WTC11 (cell line): Measurements from ENCODE around the gene DGKG. TPM values are rescaled to one million over a fixed set of nuclear protein-coding genes. Genes with fewer than 3 reads are reported as not detected.

Experiments used
- ATAC-seq: fragments of 200-7000 bp; cut with Tn5 transposase; 2 replicates; pipeline ENCODE4 v1.10.0; 2021; ENCODE audit warnings: mild to moderate bottlenecking, moderate library complexity
- CTCF ChIA-PET: fragments of 300-600 bp; sonication (Branson Sonifier 250); formaldehyde crosslinking; loops from one replicate; lab custom pipeline; 2021; ENCODE audit warnings: antibody characterized with exemption; lab: Charles Lee
- POLR2A ChIA-PET: fragments of 350-600 bp; sonication (Branson Sonifier 250); formaldehyde crosslinking; loops from one replicate; lab custom pipeline; 2021; ENCODE audit warnings: antibody characterized with exemption; lab: Charles Lee
- DNase-seq: peaks from one replicate; pipeline ENCODE4 v3.0.0; 2021; ENCODE audit warnings: low spot score
- H3K27ac Mint-ChIP-seq: 2 replicates; pipeline ENCODE4 v1.8.0; 2021; ENCODE audit warnings: mixed read lengths
- H3K27me3 Mint-ChIP-seq: 2 replicates; pipeline ENCODE4 v1.8.0; 2021; ENCODE audit warnings: low read depth, mild to moderate bottlenecking, moderate library complexity, mixed read lengths
- H3K36me3 Mint-ChIP-seq: 2 replicates; pipeline ENCODE4 v1.8.0; 2021; ENCODE audit warnings: mixed read lengths
- H3K4me1 Mint-ChIP-seq: 2 replicates; pipeline ENCODE4 v1.8.0; 2022; ENCODE audit warnings: mixed read lengths
- H3K4me3 Mint-ChIP-seq: 2 replicates; pipeline ENCODE4 v1.8.0; 2021; ENCODE audit warnings: mild to moderate bottlenecking, moderate library complexity, mixed read lengths
- H3K9me3 Mint-ChIP-seq: 2 replicates; pipeline ENCODE4 v1.8.0; 2021; ENCODE audit warnings: mixed read lengths
- ARID4B ChIP-seq: sonication (generic); formaldehyde crosslinking; IDR thresholded peaks from 2 replicates; pipeline ENCODE4 v1.8.0; 2023; ENCODE audit warnings: missing genetic modification reagents, mild to moderate bottlenecking, borderline replicate concordance
- CTCF ChIP-seq: fragments of 200-600 bp; IDR thresholded peaks from 2 replicates; pipeline ENCODE4 v1.8.0; 2022; ENCODE audit warnings: antibody characterized with exemption
- E2F5 ChIP-seq: sonication (generic); formaldehyde crosslinking; IDR thresholded peaks from 2 replicates; pipeline ENCODE4 v1.8.1; 2022; ENCODE audit warnings: mild to moderate bottlenecking, moderate library complexity, missing genetic modification reagents
- ELF4 ChIP-seq: sonication (generic); formaldehyde crosslinking; IDR thresholded peaks from 2 replicates; pipeline ENCODE4 v1.8.1; 2022; ENCODE audit warnings: low read depth, mild to moderate bottlenecking, moderate library complexity, missing genetic modification reagents
- FOXK1 ChIP-seq: sonication (generic); formaldehyde crosslinking; IDR thresholded peaks from 2 replicates; pipeline ENCODE4 v1.8.0; 2022; ENCODE audit warnings: mild to moderate bottlenecking, moderate library complexity, missing genetic modification reagents
- GABPB1 ChIP-seq: sonication (generic); formaldehyde crosslinking; IDR thresholded peaks from 2 replicates; pipeline ENCODE4 v1.8.1; 2023; ENCODE audit warnings: mild to moderate bottlenecking, missing genetic modification reagents
- GTF2I ChIP-seq: fragments of 250-450 bp; sonication (Bioruptor Pico); conservative IDR thresholded peaks from 2 replicates; pipeline ENCODE4 v1.4.0; 2021; ENCODE audit warnings: mild to moderate bottlenecking
- NR1H2 ChIP-seq: sonication (generic); formaldehyde crosslinking; IDR thresholded peaks from 2 replicates; pipeline ENCODE4 v1.9.0; 2021; ENCODE audit warnings: mild to moderate bottlenecking, moderate library complexity, missing genetic modification reagents
- PRDM15 ChIP-seq: sonication (generic); formaldehyde crosslinking; IDR thresholded peaks from 2 replicates; pipeline ENCODE4 v1.8.0; 2022; ENCODE audit warnings: missing genetic modification reagents
- SMAD4 ChIP-seq: sonication (generic); formaldehyde crosslinking; IDR thresholded peaks from 2 replicates; pipeline ENCODE4 v1.8.0; 2022; ENCODE audit warnings: mild to moderate bottlenecking, missing genetic modification reagents
- TP53 ChIP-seq: sonication (generic); formaldehyde crosslinking; IDR thresholded peaks from 2 replicates; pipeline ENCODE4 v1.8.1; 2023; ENCODE audit warnings: mild to moderate bottlenecking, missing genetic modification reagents
- ZNF121 ChIP-seq: sonication (generic); formaldehyde crosslinking; IDR thresholded peaks from 2 replicates; pipeline ENCODE4 v1.8.0; 2023; ENCODE audit warnings: missing genetic modification reagents
- ZNF232 ChIP-seq: sonication (generic); formaldehyde crosslinking; IDR thresholded peaks from 2 replicates; pipeline ENCODE4 v1.8.0; 2022; ENCODE audit warnings: mild to moderate bottlenecking, missing genetic modification reagents
- ZNF416 ChIP-seq: fragments of 250-450 bp; sonication (Bioruptor Pico); IDR thresholded peaks from 2 replicates; pipeline ENCODE4 v1.9.0; 2021; ENCODE audit warnings: mild to moderate bottlenecking, inconsistent platforms
- total RNA-seq: library from RNA; stranded (reverse); gene quantifications from 3 replicates; pipeline ENCODE4 v1.2.3, GENCODE V29; 2021
- TF ChIP-seq, protein P1 (sequence below): sonication (generic); formaldehyde crosslinking; IDR thresholded peaks from 2 replicates; pipeline ENCODE4 v1.8.0; 2022; ENCODE audit warnings: mild to moderate bottlenecking, missing genetic modification reagents
- TF ChIP-seq, protein P2 (sequence below): sonication (generic); formaldehyde crosslinking; IDR thresholded peaks from 2 replicates; pipeline ENCODE4 v1.8.0; 2023; ENCODE audit warnings: missing genetic modification reagents
- TF ChIP-seq, protein P3 (sequence below): sonication (generic); formaldehyde crosslinking; IDR thresholded peaks from 2 replicates; pipeline ENCODE4 v1.8.0; 2022; ENCODE audit warnings: mild to moderate bottlenecking, missing genetic modification reagents

DGKG gene
- total RNA-seq, 1 experiment from 2014 or later, result 0.92 TPM

GRCh38 chr3:186283651-186284348, 78.2 kb downstream of the DGKG start:
- TF ChIP-seq PRDM15, result no peak
- TF ChIP-seq ZNF232 (CRISPR knock-in tag), result no peak
- TF ChIP-seq CTCF, result no peak
- no peak for TF ChIP-seq SMAD4 (CRISPR knock-in tag)
- TF ChIP-seq TP53 (CRISPR knock-in tag), result no peak
- no peak for TF ChIP-seq GABPB1 (CRISPR knock-in tag)
- no peak for TF ChIP-seq GTF2I
- Mint-ChIP-seq H3K27ac (no peak overlapping the region), H3K36me3 (no peaks in the 10 kb centered on the region), H3K9me3 (no peaks in the 10 kb centered on the region), H3K27me3 (no peaks in the 10 kb centered on the region), H3K4me3 (no peak overlapping the region), H3K4me1 (peaks cover 3% of the 10 kb centered on the region; the same call in 1 of the 2 replicates)
- ChIA-PET POLR2A (no interaction called here), CTCF (no interaction called here)
- ATAC-seq (no peak), DNase-seq (no peak)

- POLR2A ChIA-PET, result no interaction called here
- DNase-seq, result no peak
- Mint-ChIP-seq H3K36me3 (no peaks in the 10 kb centered on the region), H3K4me3 (no peak overlapping the region), H3K4me1 (peaks cover 3% of the 10 kb centered on the region; the same call in 1 of the 2 replicates), H3K9me3 (no peaks in the 10 kb centered on the region), H3K27me3 (no peaks in the 10 kb centered on the region; the same call in 1 of the 2 replicates), H3K27ac (no peak overlapping the region)
- TF ChIP-seq ZNF416 (CRISPR knock-in tag), result no peak
- no peak for TF ChIP-seq ZNF121 (CRISPR knock-in tag)
- no peak for TF ChIP-seq FOXK1 (CRISPR knock-in tag)
- TF ChIP-seq, protein P1, sequence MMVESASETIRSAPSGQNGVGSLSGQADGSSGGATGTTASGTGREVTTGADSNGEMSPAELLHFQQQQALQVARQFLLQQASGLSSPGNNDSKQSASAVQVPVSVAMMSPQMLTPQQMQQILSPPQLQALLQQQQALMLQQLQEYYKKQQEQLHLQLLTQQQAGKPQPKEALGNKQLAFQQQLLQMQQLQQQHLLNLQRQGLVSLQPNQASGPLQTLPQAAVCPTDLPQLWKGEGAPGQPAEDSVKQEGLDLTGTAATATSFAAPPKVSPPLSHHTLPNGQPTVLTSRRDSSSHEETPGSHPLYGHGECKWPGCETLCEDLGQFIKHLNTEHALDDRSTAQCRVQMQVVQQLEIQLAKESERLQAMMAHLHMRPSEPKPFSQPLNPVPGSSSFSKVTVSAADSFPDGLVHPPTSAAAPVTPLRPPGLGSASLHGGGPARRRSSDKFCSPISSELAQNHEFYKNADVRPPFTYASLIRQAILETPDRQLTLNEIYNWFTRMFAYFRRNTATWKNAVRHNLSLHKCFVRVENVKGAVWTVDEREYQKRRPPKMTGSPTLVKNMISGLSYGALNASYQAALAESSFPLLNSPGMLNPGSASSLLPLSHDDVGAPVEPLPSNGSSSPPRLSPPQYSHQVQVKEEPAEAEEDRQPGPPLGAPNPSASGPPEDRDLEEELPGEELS, result no peak
- TF ChIP-seq, protein P2, sequence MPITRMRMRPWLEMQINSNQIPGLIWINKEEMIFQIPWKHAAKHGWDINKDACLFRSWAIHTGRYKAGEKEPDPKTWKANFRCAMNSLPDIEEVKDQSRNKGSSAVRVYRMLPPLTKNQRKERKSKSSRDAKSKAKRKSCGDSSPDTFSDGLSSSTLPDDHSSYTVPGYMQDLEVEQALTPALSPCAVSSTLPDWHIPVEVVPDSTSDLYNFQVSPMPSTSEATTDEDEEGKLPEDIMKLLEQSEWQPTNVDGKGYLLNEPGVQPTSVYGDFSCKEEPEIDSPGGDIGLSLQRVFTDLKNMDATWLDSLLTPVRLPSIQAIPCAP (CRISPR knock-in tag), result no peak
- no peak for TF ChIP-seq ARID4B
- no peak for TF ChIP-seq E2F5
- no peak for TF ChIP-seq NR1H2 (CRISPR knock-in tag)
- no peak for TF ChIP-seq ELF4
- TF ChIP-seq, protein P3, sequence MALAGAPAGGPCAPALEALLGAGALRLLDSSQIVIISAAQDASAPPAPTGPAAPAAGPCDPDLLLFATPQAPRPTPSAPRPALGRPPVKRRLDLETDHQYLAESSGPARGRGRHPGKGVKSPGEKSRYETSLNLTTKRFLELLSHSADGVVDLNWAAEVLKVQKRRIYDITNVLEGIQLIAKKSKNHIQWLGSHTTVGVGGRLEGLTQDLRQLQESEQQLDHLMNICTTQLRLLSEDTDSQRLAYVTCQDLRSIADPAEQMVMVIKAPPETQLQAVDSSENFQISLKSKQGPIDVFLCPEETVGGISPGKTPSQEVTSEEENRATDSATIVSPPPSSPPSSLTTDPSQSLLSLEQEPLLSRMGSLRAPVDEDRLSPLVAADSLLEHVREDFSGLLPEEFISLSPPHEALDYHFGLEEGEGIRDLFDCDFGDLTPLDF (CRISPR knock-in tag), result no peak
- CTCF ChIA-PET, result no interaction called here
- ATAC-seq, result no peak
These were observed 78.9 kb downstream of the DGKG start for GRCh38 chr3:186283096-186283495.
